Fibroblast of skin of scalp (primary cell): ENCODE measurements around the gene CCSER1.
"Not testable (repeated sequence)": the region's sequence is repeated elsewhere in the genome, so short reads cannot be mapped to it uniquely, and the experiment has no call there.

ENCODE experiments used
- DNase-seq: peaks from one replicate; pipeline ENCODE4 v3.0.0-alpha.2; 2013

CCSER1 gene

GRCh38 chr4:91085961-91086360 is 958.8 kb downstream of the CCSER1 start:
- DNase-seq: no peak

GRCh38 chr4:91087743-91088142 is 960.5 kb downstream of the CCSER1 start:
- DNase-seq: no peak

- no peak for DNase-seq
Observed at GRCh38 chr4:91089178-91089577, 962.0 kb downstream of the CCSER1 start.

GRCh38 chr4:91092398-91092980 is 965.3 kb downstream of the CCSER1 start:
- DNase-seq: no peak

- not testable (repeated sequence) for DNase-seq
Observed at GRCh38 chr4:91094220-91094619, 967.0 kb downstream of the CCSER1 start.

- no peak for DNase-seq
Observed at GRCh38 chr4:91099666-91100065, 972.5 kb downstream of the CCSER1 start.

- no peak for DNase-seq
Observed at GRCh38 chr4:91108751-91109150, 981.6 kb downstream of the CCSER1 start.

- DNase-seq: no peak
Observed at GRCh38 chr4:91111556-91111955, 984.4 kb downstream of the CCSER1 start.

- DNase-seq: peak; percentile 17
Observed at GRCh38 chr4:91113130-91113706, 986.0 kb downstream of the CCSER1 start.

- no peak for DNase-seq
Observed at GRCh38 chr4:91114386-91114785, 987.2 kb downstream of the CCSER1 start.

- peak; percentile 14 for DNase-seq
Observed at GRCh38 chr4:91116861-91117260, 989.7 kb downstream of the CCSER1 start.

- DNase-seq: no peak
Observed at GRCh38 chr4:91118597-91118996, 991.4 kb downstream of the CCSER1 start.

- DNase-seq: no peak
Observed at GRCh38 chr4:91123742-91124141, 996.5 kb downstream of the CCSER1 start.

- no peak for DNase-seq
Observed at GRCh38 chr4:91127192-91127591, 1000.0 kb downstream of the CCSER1 start.

- DNase-seq: no peak
Observed at GRCh38 chr4:91127831-91128230, 1000.6 kb downstream of the CCSER1 start.

- no peak for DNase-seq
Observed at GRCh38 chr4:91128519-91128918, 1001.3 kb downstream of the CCSER1 start.

- DNase-seq: no peak
Observed at GRCh38 chr4:91147067-91147466, 1019.9 kb downstream of the CCSER1 start.

GRCh38 chr4:91154041-91154440 is 1026.8 kb downstream of the CCSER1 start:
- DNase-seq: not testable (repeated sequence)

GRCh38 chr4:91167864-91168653 is 1040.9 kb downstream of the CCSER1 start:
- DNase-seq: not testable (repeated sequence)

GRCh38 chr4:91170768-91171167 is 1043.6 kb downstream of the CCSER1 start:
- DNase-seq: no peak

GRCh38 chr4:91171217-91171616 is 1044.0 kb downstream of the CCSER1 start:
- DNase-seq: no peak

GRCh38 chr4:91185061-91185460 is 1057.9 kb downstream of the CCSER1 start:
- not testable (repeated sequence) for DNase-seq

GRCh38 chr4:91198951-91199350 is 1071.8 kb downstream of the CCSER1 start:
- no peak for DNase-seq

GRCh38 chr4:91207535-91207934 is 1080.3 kb downstream of the CCSER1 start:
- DNase-seq: no peak
